Muscle layer of duodenum (tissue), 2 donors: ENCODE data around the gene TGM2.

Source experiments
- H3K27ac ChIP-seq: one replicate; pipeline ENCODE4 v1.7.0; 2013; ENCODE audit warnings: mild to moderate bottlenecking, low read length
- H3K27me3 ChIP-seq: one replicate; pipeline ENCODE4 v1.7.0; 2013; ENCODE audit warnings: low read depth, mild to moderate bottlenecking, control low read depth, low read length
- H3K36me3 ChIP-seq, 2 donors: one replicate each; pipeline ENCODE4 v1.7.0; 2013; ENCODE audit warnings: low read length in 2 of 2, control low read depth in 1 of 2, mild to moderate bottlenecking in 1 of 2; ENCODE audit not compliant: insufficient read depth in 2 of 2, control insufficient read depth in 1 of 2
- H3K4me1 ChIP-seq, 2 donors: one replicate each; pipeline ENCODE4 v1.7.0; 2013; ENCODE audit warnings: low read length in 2 of 2, mild to moderate bottlenecking in 2 of 2, control low read depth in 1 of 2, moderate library complexity in 1 of 2; ENCODE audit not compliant: insufficient read depth in 2 of 2, control insufficient read depth in 1 of 2
- H3K4me3 ChIP-seq, 2 donors: one replicate each; pipeline ENCODE4 v1.7.0; 2013; ENCODE audit warnings: low read length in 2 of 2, low read depth in 1 of 2, mild to moderate bottlenecking in 1 of 2
- H3K9me3 ChIP-seq, 2 donors: one replicate each; pipeline ENCODE4 v1.7.0; 2013; ENCODE audit warnings: low read length in 2 of 2, control low read depth in 1 of 2, mild to moderate bottlenecking in 1 of 2; ENCODE audit not compliant: control insufficient read depth in 1 of 2
- donor health status: healthy.

Gene TGM2

DNA sequence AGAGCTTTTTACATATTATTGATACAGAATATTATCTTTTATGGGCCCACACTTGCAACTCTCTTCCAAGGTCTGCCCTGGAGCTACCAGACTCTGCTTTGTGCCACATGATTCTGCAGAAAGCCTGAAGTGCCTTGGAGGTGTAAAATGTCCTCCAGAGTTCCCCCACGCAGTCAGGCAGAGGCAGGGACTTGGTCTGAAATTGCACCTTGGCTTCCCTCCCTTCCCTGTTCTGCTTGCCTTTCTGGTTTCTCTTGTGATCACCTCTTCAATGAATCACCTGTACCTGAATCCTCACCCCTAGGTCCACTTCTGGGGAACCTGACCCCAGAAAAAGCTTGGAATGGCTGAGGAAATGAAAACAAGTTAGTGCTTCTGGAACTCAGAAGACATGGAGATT, 43.0 kb upstream of the TGM2 start:
- no peaks in the 10 kb centered on the region for H3K4me1 ChIP-seq
- no peaks in the 10 kb centered on the region for H3K9me3 ChIP-seq
- no peak overlapping the region for H3K27ac ChIP-seq
- H3K4me3 ChIP-seq, result no peak overlapping the region
- H3K36me3 ChIP-seq, result no peaks in the 10 kb centered on the region
- no peaks in the 10 kb centered on the region for H3K27me3 ChIP-seq

DNA sequence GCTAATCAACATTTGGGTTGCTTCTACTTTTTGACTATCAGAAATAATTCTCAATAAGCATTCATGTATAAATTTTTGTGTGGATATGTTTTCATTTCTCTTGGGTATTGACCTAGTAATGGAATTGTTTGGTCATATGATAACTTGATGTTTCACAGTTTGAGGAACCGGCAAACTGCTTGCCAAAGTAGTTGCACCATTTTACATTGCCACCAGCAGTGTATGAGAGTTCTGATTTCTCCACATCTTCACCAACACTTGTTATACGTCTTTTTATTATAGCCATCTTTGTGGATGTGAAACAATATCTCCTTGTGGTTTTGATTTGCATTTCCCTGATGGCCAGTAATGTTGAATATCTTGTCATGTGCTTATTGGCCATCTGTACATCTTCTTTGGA, 42.6 kb upstream of the TGM2 start:
- Histone ChIP-seq H3K27me3 (no peaks in the 10 kb centered on the region), H3K36me3 (no peaks in the 10 kb centered on the region), H3K9me3 (no peaks in the 10 kb centered on the region), H3K4me3 (no peak overlapping the region), H3K27ac (no peak overlapping the region), H3K4me1 (no peaks in the 10 kb centered on the region)

DNA sequence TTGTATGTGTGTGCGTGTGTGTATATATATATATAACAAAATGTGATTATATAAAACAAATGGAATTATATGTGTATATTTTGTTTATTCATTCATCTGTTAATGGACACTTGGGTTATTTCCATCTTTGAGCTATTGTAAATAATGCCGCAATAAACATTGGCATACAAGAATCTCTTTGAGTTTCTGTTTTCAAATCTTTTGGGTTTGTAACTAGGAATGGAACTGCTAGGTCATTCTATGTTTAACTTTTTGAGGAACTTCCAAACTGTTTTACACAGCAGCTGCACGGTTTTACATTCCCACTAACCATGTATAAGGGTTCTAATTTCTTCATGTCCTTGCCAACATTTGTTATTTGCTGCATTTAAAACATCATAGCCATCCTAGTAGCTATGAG, 39.9 kb upstream of the TGM2 start:
- H3K4me3 ChIP-seq, result no peak overlapping the region
- no peak overlapping the region for H3K27ac ChIP-seq
- H3K36me3 ChIP-seq, result no peaks in the 10 kb centered on the region
- H3K4me1 ChIP-seq, result no peaks in the 10 kb centered on the region
- no peaks in the 10 kb centered on the region for H3K9me3 ChIP-seq
- H3K27me3 ChIP-seq, result no peaks in the 10 kb centered on the region

DNA sequence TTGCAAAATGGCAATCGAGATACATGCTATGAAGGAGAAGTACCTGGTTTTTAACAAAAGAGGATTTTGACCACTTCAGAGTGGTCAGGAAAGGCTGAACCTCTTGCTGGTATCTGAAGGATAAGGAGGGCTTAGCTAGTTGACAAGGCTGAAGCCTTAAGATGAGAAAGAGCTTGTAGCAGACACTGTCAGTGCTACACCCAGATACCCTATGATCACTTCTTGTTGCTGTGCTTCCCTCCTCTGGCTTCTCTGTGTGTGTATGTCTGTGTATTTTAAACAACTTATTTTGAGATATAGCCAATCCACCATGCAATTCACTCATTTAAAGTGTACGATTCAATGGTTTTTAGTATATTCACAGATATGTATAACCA, 38.9 kb upstream of the TGM2 start:
- Histone ChIP-seq H3K27me3 (no peaks in the 10 kb centered on the region), H3K4me3 (no peak overlapping the region), H3K9me3 (no peaks in the 10 kb centered on the region), H3K4me1 (no peaks in the 10 kb centered on the region), H3K27ac (no peak overlapping the region), H3K36me3 (no peaks in the 10 kb centered on the region)

DNA sequence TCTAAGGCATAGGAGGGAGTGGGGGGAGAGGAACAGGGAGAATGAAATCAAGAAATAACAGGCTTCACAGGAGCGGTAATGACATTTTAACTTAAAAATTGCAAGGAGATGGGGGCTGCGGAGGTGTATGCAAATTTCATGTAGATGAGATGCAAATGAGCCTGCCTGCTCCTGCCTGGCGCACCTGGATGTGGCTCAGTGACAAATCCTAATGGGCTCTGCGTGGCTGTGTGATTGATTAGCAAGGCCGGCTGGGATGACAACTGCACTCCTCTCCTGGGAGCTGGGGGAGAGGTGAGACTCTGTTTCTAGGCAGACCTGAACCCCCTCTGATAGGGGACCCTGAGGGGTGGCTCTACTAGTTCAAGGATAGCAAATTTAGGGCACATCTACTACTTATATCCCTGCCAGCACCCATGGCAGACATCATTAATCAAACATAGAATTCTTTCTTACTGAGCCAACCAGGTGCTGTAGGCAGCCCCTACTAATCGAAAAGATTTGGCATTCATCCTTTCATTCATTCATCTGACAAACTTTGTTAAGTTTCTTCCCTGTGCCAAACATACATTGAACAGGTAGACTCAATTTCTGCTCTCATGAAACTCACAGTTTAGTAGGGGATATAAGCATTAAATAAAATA, 38.4 kb upstream of the TGM2 start:
- Histone ChIP-seq H3K27me3 (no peaks in the 10 kb centered on the region), H3K4me1 (no peaks in the 10 kb centered on the region), H3K36me3 (no peaks in the 10 kb centered on the region), H3K27ac (no peak overlapping the region), H3K4me3 (no peak overlapping the region), H3K9me3 (no peaks in the 10 kb centered on the region)

DNA sequence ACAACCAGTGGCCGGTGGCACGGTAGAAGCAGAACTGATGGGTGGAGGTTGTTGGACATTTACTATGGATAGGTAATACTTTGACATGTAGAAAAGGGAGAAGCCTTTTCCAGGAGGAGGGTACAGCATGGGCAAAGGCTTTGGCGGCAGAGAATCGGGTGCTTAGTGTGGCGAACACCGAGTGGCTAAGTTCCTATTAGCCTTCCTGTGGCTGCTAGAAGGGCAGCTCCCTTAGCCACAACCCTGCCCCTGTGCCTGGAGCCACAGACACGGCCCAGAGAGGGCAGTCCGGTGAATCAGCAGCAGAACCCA, 37.9 kb upstream of the TGM2 start:
- H3K27me3 ChIP-seq, result no peaks in the 10 kb centered on the region
- H3K4me1 ChIP-seq, result no peaks in the 10 kb centered on the region
- H3K36me3 ChIP-seq, result no peaks in the 10 kb centered on the region
- H3K9me3 ChIP-seq, result no peaks in the 10 kb centered on the region
- no peak overlapping the region for H3K4me3 ChIP-seq
- H3K27ac ChIP-seq, result no peak overlapping the region

DNA sequence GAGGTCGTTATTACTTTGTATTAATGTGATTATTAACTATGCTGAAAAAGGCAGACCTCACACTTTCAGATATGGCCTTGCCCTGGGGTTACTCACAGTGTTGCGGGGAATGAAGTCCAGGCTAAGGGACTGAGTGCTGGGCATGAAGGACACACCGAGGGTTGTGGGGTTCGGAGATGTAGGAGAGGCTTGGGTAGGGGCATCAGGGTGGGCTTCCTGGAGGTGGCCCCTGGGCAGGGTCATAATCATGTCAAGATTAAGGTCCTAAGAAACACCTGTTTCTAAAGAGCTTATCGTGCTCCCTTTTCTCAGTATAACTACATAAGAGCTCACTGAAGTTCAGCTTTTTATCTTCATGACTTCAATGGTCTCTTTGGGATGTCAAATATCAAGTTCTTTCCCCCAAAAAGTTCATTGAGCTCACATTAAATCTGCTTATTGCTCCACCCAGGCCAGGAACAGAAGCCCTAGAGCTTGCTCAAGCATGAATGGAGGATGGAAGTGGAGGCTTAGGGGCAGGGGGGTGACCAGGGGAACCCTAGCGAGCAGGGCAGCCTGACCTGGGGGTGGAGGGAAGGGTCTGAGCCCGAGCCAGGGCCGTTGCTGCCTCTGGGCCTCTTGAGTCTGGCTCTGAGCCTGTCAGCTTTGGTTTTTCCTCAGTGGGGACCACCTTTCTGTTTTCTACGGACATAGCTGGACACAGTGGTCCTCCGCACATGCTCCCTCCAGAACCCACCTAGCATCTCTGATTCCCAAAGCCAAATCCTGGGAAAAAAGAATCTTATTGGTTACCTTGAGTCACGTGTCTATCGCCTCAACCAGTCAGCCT, 37.3 kb upstream of the TGM2 start:
- Histone ChIP-seq H3K9me3 (no peaks in the 10 kb centered on the region), H3K36me3 (no peaks in the 10 kb centered on the region), H3K4me1 (no peaks in the 10 kb centered on the region), H3K4me3 (no peak overlapping the region), H3K27ac (no peak overlapping the region), H3K27me3 (no peaks in the 10 kb centered on the region)

DNA sequence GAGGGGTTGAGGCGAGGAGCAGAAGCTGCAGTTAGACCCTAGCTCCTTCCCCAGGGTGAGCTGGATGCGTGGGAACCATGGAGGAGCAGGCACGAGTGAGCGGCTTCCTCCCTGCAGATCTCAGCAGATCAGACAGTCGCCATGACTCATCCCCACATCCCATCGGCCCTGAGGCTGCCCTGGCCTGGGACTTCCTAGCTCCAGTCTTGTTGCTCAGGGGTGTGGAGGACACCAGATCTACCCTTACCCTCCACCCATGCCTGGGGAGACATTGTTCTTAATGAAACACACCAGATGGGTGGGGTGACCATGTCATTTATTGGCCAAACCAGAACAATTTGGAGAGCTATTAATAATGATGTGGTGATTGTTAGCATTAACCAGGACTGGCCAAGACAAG, 36.3 kb upstream of the TGM2 start:
- no peak overlapping the region for H3K27ac ChIP-seq
- no peaks in the 10 kb centered on the region for H3K9me3 ChIP-seq
- H3K4me1 ChIP-seq, result no peaks in the 10 kb centered on the region
- H3K36me3 ChIP-seq, result no peaks in the 10 kb centered on the region
- no peaks in the 10 kb centered on the region for H3K27me3 ChIP-seq
- H3K4me3 ChIP-seq, result no peak overlapping the region

DNA sequence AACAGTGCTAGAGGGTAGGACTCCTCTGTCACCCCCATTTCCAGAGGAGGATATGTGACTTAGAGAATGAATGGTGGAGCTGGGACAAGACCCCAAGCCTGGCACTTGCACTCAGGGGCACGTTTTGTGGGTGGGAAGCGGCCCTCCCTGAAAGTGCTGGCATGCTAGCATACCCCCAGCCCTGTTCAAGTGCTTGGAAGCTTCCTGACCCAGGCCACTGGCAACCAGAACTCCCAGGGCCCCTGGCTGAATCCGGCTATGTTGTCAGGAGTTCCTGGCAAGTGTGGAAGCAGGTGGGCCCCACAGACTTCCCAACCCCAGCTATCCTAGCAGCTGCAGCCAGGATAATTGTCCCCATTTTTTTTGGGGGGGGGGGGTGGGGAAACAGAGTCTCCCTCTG, 35.6 kb upstream of the TGM2 start:
- H3K4me3 ChIP-seq, result no peak overlapping the region
- no peaks in the 10 kb centered on the region for H3K4me1 ChIP-seq
- H3K36me3 ChIP-seq, result no peaks in the 10 kb centered on the region
- no peaks in the 10 kb centered on the region for H3K27me3 ChIP-seq
- no peaks in the 10 kb centered on the region for H3K9me3 ChIP-seq
- no peak overlapping the region for H3K27ac ChIP-seq

DNA sequence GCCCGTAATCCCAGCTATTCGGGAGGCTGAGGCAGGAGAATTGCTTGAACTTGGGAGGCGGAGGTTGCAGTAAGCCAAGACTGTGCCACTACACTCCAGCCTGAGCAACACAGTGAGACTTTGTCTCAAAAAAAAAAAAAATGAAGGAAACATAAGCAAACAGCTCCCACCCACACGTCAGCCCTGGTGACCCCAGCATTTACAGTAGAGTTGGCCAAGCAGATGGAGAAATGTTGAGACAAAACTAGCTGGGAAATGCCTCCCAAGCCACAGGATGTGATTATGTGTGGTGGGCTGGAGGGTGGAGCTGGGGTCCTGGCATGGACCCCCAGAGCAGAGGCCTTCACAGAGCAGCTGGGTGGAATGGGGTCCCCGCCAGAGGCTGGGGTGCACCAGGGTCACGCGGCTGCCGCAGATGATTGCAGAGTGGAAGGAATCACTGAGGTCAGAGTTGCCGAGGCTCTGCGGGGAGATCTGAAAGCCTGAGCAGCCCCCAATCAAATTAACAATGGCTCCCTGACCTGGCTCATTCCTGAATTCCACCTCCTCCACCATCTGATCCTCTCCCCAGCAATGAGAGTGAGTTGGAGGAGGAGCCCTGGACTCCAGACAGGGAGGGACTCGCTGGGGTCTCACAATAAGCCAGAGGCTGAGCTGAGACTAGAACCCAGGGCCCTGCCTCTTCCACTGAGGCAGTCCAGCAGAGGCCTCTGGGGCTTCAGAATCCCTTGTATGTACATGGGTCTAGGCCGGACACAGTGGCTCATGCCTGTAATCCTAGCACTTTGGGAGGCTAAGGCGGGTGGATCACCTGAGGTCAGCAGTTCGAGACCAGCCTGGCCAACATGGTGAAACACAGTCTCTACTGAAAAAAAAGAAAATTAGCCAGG, 34.7 kb upstream of the TGM2 start:
- Histone ChIP-seq H3K4me1 (no peaks in the 10 kb centered on the region), H3K9me3 (no peaks in the 10 kb centered on the region)

DNA sequence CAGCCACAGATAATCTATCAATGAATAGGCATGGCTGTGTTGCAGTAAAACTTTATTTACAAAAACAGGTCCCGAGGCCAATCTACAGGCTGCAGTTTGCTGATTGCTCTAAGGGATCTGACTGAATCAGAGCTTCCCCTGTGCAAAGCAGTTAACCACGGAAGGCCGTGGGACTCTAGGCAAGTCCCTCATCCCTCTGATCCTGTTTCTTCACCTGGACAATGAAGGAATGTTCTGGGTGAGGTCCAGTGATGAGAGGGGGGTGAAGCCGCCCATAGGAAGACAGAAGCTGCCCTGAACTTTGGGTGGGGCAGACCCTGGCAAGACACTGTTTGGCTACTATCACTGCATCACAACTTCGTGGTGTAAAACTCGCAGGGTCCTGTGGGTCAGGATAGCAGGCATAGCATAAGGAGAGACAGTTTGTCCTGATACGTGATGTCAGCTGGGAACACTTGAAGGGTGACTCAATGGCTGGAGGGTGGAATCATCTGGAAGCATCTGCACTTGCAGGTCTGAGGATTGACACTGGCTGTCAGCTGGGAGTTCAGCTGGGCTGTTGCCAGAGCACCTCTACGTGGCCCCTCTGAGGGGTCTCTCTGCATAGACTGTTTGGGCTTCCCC, 33.3 kb upstream of the TGM2 start:
- H3K4me1 ChIP-seq, result no peaks in the 10 kb centered on the region
- H3K4me3 ChIP-seq, result no peak overlapping the region
- no peak overlapping the region for H3K27ac ChIP-seq

More for the DNA sequence above, 34.7 kb upstream of the TGM2 start:
- H3K36me3 ChIP-seq, result no peaks in the 10 kb centered on the region
- H3K27me3 ChIP-seq, result no peaks in the 10 kb centered on the region
- no peak overlapping the region for H3K27ac ChIP-seq
- H3K4me3 ChIP-seq, result no peak overlapping the region

More for the DNA sequence above, 33.3 kb upstream of the TGM2 start:
- no peaks in the 10 kb centered on the region for H3K9me3 ChIP-seq
- H3K27me3 ChIP-seq, result no peaks in the 10 kb centered on the region
- H3K36me3 ChIP-seq, result no peaks in the 10 kb centered on the region
